Neutrophil (primary cell): ENCODE data around the gene HACD3.

Experiments
- H3K27ac ChIP-seq: fragments of 200-600 bp; sonication (generic); 2 replicates; pipeline ENCODE4 v1.5.1; 2016; ENCODE audit warnings: mild to moderate bottlenecking, moderate library complexity
- H3K27me3 ChIP-seq: fragments of 200-600 bp; sonication (generic); 2 replicates; pipeline ENCODE4 v1.6.0; 2016; ENCODE audit warnings: mild to moderate bottlenecking
- H3K36me3 ChIP-seq: fragments of 200-600 bp; sonication (generic); 2 replicates; pipeline ENCODE4 v1.5.1; 2017
- H3K4me1 ChIP-seq, 2 experiments: fragments of 200-600 bp in 1 of 2; sonication (generic) in 1 of 2; 1 replicate in 1 of 2; 2 replicates in 1 of 2; pipeline versions ENCODE4 v1.5.1 to v1.6.1; 2013 to 2016; ENCODE audit warnings: low read depth in 1 of 2, low read length in 1 of 2, mild to moderate bottlenecking in 1 of 2, moderate library complexity in 1 of 2; ENCODE audit not compliant: control insufficient read depth in 1 of 2, insufficient read depth in 1 of 2
- H3K4me3 ChIP-seq, 2 experiments: fragments of 200-600 bp in 1 of 2; sonication (generic) in 1 of 2; 1 replicate in 1 of 2; 2 replicates in 1 of 2; pipeline ENCODE4 v1.5.1; 2013 to 2016; ENCODE audit warnings: low read depth in 1 of 2, low read length in 1 of 2, mild to moderate bottlenecking in 1 of 2, moderate library complexity in 1 of 2
- H3K9me3 ChIP-seq: fragments of 200-600 bp; sonication (generic); 2 replicates; pipeline ENCODE4 v1.5.1; 2016
- CTCF ChIP-seq: fragments of 200-600 bp; sonication (generic); IDR thresholded peaks from 2 replicates; pipeline ENCODE4 v1.5.1; 2016; ENCODE audit warnings: antibody characterized with exemption

HACD3 gene

DNA sequence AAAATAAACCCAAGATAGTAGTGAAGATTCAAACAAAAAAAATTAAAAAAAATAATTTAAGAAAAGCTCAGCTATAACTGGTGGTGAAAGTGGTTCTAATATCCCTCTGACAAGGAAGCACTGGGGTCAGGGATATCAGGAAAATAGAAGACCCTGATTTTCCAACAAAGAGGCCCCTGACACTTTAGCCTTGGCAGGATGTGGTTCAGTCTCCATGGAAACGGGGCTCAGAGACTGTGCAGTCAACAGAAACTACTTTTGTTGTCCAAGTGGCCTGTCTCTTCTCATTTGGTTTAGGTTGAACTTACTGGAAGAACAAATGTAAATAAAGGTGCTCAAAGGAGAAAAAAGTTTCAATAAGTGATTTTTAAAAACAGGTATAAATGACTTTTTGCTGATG is 53.4 kb downstream of the HACD3 start:
- Histone ChIP-seq H3K27ac (no peak overlapping the region), H3K4me3 (no peak overlapping the region), H3K4me1 (no peaks in the 10 kb centered on the region), H3K9me3 (no peaks in the 10 kb centered on the region), H3K27me3 (no peaks in the 10 kb centered on the region), H3K36me3 (peaks cover 78% of the 10 kb centered on the region)
- no peak for TF ChIP-seq CTCF

DNA sequence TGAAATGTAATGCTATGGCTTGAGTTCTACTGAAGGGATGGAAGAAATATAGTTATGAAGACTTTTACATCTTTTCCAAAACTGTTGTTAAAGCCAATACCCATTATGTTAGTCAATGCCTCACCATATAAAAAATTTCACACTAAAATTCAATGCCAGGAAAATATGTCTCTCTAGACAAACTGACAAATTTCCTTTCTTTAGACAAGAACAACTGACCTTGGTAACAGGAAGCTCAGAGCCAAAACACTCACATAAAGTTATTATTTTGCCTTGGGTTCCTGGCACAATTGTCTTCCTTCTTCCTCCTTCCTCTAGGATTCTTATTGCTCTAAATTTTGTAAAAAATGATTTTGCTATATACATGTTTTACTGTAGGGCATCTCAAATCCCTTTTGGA is 54.0 kb downstream of the HACD3 start:
- Histone ChIP-seq H3K4me3 (no peak overlapping the region), H3K4me1 (no peaks in the 10 kb centered on the region), H3K36me3 (peaks cover 78% of the 10 kb centered on the region), H3K9me3 (no peaks in the 10 kb centered on the region), H3K27ac (no peak overlapping the region), H3K27me3 (no peaks in the 10 kb centered on the region)
- TF ChIP-seq CTCF = no peak

DNA sequence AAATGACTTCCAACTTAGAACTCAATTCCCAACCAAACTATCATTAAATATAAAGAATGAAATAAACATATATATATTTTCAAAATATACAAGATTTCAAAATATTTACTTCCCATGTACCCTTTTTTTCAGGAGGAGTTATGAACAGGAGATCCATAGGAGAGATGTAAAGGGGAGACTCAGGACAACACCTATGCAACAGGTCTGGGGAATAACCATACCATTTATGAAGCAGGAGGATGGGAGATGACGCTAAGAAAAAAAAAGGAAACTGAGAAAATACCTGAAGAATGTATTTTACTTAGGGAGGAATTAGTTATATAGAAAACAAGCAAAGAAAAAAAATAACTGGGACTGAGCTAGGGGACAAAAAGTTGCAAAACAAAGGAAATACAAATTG is 56.8 kb downstream of the HACD3 start:
- peaks cover 71% of the 10 kb centered on the region for H3K36me3 ChIP-seq

DNA sequence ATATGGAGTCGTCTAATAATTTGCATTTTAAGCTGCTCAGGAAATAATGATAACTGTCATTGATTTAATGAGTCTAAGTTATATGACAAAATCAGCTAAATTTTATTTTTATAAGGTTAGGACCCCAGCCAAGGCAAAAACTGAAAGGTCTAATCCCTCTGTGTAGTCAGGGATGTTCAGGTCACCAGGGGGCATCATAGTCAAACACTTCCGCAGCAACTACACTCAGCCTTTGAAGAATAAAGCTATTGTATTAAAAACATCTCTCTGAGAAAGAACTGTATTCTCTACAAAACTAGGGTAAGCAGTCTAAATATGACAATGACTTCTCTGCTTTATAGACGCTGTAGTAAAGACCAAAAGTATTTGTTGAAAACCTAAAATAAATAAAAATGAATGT is 65.7 kb downstream of the HACD3 start:
- no peak for TF ChIP-seq CTCF
- Histone ChIP-seq H3K4me3 (no peak overlapping the region), H3K4me1 (no peaks in the 10 kb centered on the region), H3K36me3 (peaks cover 67% of the 10 kb centered on the region), H3K27me3 (no peaks in the 10 kb centered on the region), H3K27ac (no peak overlapping the region), H3K9me3 (no peaks in the 10 kb centered on the region)

More for the DNA sequence above, 56.8 kb downstream of the HACD3 start:
- no peak for TF ChIP-seq CTCF
- no peak overlapping the region for H3K4me3 ChIP-seq
- H3K9me3 ChIP-seq = no peaks in the 10 kb centered on the region
- H3K27ac ChIP-seq = no peak overlapping the region
- no peaks in the 10 kb centered on the region for H3K4me1 ChIP-seq
- H3K27me3 ChIP-seq = no peaks in the 10 kb centered on the region

DNA sequence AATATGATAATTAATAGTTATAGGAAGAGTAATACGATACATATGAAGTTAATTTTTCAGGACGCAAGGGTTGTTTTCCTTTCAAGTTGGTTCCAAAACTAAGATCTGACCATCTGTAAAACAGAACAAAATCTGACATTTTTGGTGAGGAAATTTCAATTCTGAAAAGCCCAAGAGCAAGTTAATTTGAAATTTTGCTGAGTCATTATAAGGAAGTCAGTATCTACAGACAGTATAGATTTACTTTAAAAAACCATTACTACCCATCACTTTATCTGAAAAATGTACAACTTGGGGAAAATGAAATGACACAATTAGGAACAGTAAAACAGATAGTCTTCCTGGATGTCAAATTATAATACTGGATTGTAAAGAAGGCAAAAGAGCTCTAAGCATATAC is 68.2 kb downstream of the HACD3 start:
- no peaks in the 10 kb centered on the region for H3K4me1 ChIP-seq
- no peak overlapping the region for H3K27ac ChIP-seq
- H3K36me3 ChIP-seq = peaks cover 53% of the 10 kb centered on the region
- H3K9me3 ChIP-seq = no peaks in the 10 kb centered on the region
- no peak overlapping the region for H3K4me3 ChIP-seq
- TF ChIP-seq CTCF = no peak
- no peaks in the 10 kb centered on the region for H3K27me3 ChIP-seq

GRCh38 chr15:65599677-65600076 is 69.4 kb downstream of the HACD3 start:
- no peaks in the 10 kb centered on the region for H3K27me3 ChIP-seq
- no peak for TF ChIP-seq CTCF
- H3K27ac ChIP-seq = no peak overlapping the region
- peaks cover 44% of the 10 kb centered on the region for H3K36me3 ChIP-seq
- H3K9me3 ChIP-seq = no peaks in the 10 kb centered on the region
- no peak overlapping the region for H3K4me3 ChIP-seq
- no peaks in the 10 kb centered on the region for H3K4me1 ChIP-seq
